Thoracic aorta (tissue), 2 donors: ENCODE results near the gene SLC16A5. TPM values are rescaled to one million over a fixed set of nuclear protein-coding genes. Genes with fewer than 3 reads are reported as not detected.

Source experiments
- ATAC-seq: fragments of 150-250 bp; one replicate; pipeline ENCODE4 v1.8.0; 2017; ENCODE audit warnings: low read depth; ENCODE audit not compliant: insufficient number of reproducible peaks, low FRiP score
- DNase-seq: peaks from one replicate; pipeline ENCODE4 v3.0.0-alpha.2; 2020; ENCODE audit warnings: low spot score
- H3K27ac ChIP-seq, 2 donors: fragments of 200-600 bp; sonication (generic); 1 replicate in 1 of 2; 2 replicates in 1 of 2; pipeline ENCODE4 v1.5.1; 2016; ENCODE audit warnings: mild to moderate bottlenecking in 2 of 2, moderate library complexity in 2 of 2
- H3K27me3 ChIP-seq: fragments of 200-600 bp; sonication (generic); replicated peaks from 2 replicates; pipeline ENCODE4 v1.6.0; 2016; ENCODE audit warnings: mild to moderate bottlenecking; ENCODE audit not compliant: insufficient read depth
- H3K36me3 ChIP-seq: fragments of 200-600 bp; sonication (generic); one replicate; pipeline ENCODE4 v1.5.1; 2016
- H3K4me1 ChIP-seq, 2 donors: fragments of 200-600 bp; sonication (generic); 1 replicate in 1 of 2; 2 replicates in 1 of 2; pipeline versions ENCODE4 v1.5.1 to v1.6.0; 2016; ENCODE audit warnings: low read depth in 2 of 2, mild to moderate bottlenecking in 1 of 2; ENCODE audit not compliant: control insufficient read depth in 1 of 2
- H3K4me3 ChIP-seq: fragments of 200-600 bp; sonication (generic); 2 replicates; pipeline ENCODE4 v1.5.1; 2016; ENCODE audit warnings: mild to moderate bottlenecking
- H3K9me3 ChIP-seq: fragments of 200-600 bp; sonication (generic); 2 replicates; pipeline ENCODE4 v1.5.1; 2016
- total RNA-seq, 2 donors: library from RNA; depleted of rRNA; stranded (reverse); fragments of >200 nt; gene quantifications; one replicate each; pipeline versions ENCODE4 v1.1.0 to v1.2.3, GENCODE V29; 2016
- TF ChIP-seq, protein P1 (sequence below): fragments of 200-600 bp; sonication (generic); IDR thresholded peaks from one replicate; pipeline ENCODE4 v1.5.1; 2019; ENCODE audit warnings: antibody characterized with exemption

Gene SLC16A5
- total RNA-seq, 2 donors from 2014 or later = 9.2 to 10.0 TPM

DNA sequence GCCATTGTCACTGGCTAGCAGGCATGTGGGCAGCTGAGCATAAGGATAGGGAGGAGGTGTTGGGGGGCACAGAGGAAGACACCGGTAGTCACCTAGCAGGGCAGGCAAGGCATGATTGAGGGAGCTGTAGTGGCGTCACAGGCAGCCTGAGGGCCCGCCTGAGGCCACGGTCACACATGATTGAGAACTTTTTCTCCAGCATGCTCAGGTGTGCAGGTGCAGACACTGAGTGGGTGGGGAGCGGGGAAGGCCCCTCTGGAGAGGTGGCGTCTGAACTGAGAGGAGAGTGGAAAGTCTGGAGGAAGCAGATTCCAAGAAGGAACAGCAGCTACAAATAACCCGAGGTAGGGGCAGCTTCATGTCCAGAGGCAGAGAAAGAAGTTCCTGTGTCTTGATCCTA is 11.1 kb downstream of the SLC16A5 start:
- TF ChIP-seq, protein P1, sequence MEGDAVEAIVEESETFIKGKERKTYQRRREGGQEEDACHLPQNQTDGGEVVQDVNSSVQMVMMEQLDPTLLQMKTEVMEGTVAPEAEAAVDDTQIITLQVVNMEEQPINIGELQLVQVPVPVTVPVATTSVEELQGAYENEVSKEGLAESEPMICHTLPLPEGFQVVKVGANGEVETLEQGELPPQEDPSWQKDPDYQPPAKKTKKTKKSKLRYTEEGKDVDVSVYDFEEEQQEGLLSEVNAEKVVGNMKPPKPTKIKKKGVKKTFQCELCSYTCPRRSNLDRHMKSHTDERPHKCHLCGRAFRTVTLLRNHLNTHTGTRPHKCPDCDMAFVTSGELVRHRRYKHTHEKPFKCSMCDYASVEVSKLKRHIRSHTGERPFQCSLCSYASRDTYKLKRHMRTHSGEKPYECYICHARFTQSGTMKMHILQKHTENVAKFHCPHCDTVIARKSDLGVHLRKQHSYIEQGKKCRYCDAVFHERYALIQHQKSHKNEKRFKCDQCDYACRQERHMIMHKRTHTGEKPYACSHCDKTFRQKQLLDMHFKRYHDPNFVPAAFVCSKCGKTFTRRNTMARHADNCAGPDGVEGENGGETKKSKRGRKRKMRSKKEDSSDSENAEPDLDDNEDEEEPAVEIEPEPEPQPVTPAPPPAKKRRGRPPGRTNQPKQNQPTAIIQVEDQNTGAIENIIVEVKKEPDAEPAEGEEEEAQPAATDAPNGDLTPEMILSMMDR = no peak
- no peak overlapping the region for H3K4me3 ChIP-seq
- no peaks in the 10 kb centered on the region for H3K9me3 ChIP-seq
- ATAC-seq (no peak), DNase-seq (no peak)
- no peaks in the 10 kb centered on the region for H3K36me3 ChIP-seq
- no peaks in the 10 kb centered on the region for H3K27me3 ChIP-seq
- H3K4me1 ChIP-seq = no peaks in the 10 kb centered on the region
- H3K27ac ChIP-seq = no peak overlapping the region

- no peak for DNase-seq
- H3K36me3 ChIP-seq = no peaks in the 10 kb centered on the region
- no peaks in the 10 kb centered on the region for H3K4me1 ChIP-seq
- H3K4me3 ChIP-seq = no peak overlapping the region
- ATAC-seq = no peak
- TF ChIP-seq, protein P1 = no peak
- H3K27ac ChIP-seq = no peak overlapping the region
- H3K9me3 ChIP-seq = no peaks in the 10 kb centered on the region
- no peaks in the 10 kb centered on the region for H3K27me3 ChIP-seq
Observed at GRCh38 chr17:75099881-75100595, 12.3 kb downstream of the SLC16A5 start.

DNA sequence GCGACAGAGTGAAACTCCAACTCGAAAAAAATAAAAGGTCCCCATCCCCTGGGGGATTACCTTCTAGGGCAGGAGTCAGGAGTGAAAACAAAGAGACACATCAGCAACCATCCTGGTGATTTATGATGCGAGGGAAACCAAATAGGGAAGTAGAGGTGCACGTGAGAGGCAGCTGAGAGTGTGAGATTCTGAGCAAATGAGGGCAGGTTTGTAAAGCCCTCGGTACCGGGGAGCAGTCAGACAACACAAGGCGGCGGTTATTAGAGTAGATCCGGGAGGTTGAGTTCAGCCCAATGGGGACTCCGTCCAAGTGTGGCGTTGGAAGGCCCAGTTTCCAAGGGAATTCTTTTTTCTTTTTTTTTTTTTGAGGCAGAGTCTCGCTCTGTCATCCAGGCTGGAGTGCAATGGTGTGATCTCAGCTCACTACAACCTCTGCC is 14.6 kb downstream of the SLC16A5 start:
- no peak overlapping the region for H3K27ac ChIP-seq
- H3K9me3 ChIP-seq = no peaks in the 10 kb centered on the region
- TF ChIP-seq, protein P1 = no peak
- no peak overlapping the region for H3K4me3 ChIP-seq
- DNase-seq (no peak), ATAC-seq (no peak)
- H3K4me1 ChIP-seq = no peaks in the 10 kb centered on the region
- no peaks in the 10 kb centered on the region for H3K36me3 ChIP-seq
- no peaks in the 10 kb centered on the region for H3K27me3 ChIP-seq

DNA sequence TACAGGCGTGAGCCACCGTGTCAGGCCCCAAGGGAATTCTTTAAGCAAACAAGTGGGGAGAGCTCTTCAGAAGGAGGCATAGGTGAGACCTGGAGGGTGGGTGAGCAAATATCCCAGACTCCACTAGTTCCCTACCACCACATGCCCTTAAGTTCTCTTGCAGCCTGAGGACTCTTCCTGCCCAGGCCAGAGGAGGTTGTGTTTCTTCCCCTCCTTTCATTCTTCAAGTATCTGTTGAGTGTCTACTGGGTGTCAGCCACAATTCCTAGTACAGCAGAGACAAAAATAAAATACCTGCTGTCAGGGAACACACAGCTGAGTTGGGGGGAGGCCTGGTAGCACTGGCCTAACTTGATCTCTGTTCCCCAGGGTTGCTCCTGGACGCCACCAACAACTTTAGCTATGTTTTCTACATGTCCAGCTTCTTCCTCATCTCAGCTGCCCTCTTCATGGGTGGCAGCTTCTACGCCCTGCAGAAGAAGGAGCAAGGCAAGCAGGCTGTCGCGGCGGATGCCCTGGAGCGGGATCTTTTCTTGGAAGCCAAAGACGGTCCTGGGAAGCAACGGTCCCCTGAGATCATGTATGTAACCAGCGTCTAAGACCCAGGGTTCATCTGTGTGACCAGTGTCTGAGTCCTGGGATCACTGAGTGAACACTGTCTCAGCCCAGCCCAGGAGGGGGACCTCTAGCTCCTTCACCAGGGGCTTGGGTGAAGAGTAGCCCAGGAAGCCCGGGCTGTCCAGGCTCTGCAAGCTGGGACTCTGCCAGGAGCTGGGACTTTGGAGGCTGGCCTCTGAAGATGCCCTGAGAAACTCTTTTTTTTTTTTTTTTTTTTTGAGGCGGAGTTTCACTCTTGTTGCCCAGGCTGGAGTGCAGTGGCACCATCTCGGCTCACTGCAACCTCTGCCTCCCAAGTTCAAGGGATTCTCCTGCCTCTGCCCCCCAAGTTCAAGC is 16.1 kb downstream of the SLC16A5 start:
- Histone ChIP-seq H3K4me3 (no peak overlapping the region), H3K27me3 (no peaks in the 10 kb centered on the region), H3K4me1 (peaks cover 0 to under 1% of the 10 kb centered on the region in 2 donors), H3K27ac (no peak overlapping the region), H3K36me3 (no peaks in the 10 kb centered on the region), H3K9me3 (no peaks in the 10 kb centered on the region)
- ATAC-seq (no peak), DNase-seq (no peak)
- TF ChIP-seq, protein P1 = no peak
